SK-MEL-5 (cell line): ENCODE measurements around the gene ZNF462. TPM values are rescaled to one million over a fixed set of nuclear protein-coding genes. Genes with fewer than 3 reads are reported as not detected.

Experiments
- DNase-seq: peaks from one replicate; pipeline ENCODE4 v3.0.0-alpha.2; 2016; ENCODE audit warnings: low read depth, low spot score
- in situ Hi-C: cut with HindIII; loops from 2 replicates; pipeline ENCODE4 v1.10.0; 2016; ENCODE audit warnings: low sequenced_read_pairs, high pct_unique_total_duplicates, low pct_unique_long_range_greater_than_20kb
- total RNA-seq: library from RNA; depleted of rRNA; stranded (reverse); fragments of >200 nt; shearing (Covaris generic); gene quantifications from 2 replicates; pipeline ENCODE4 v1.2.3, GENCODE V29; 2014

The ZNF462 gene
- total RNA-seq, 1 experiment from 2014 or later: 7.3 TPM

- DNase-seq: no peak
- in situ Hi-C loops: no loop called here
These were observed 43.2 kb downstream of the ZNF462 start for GRCh38 chr9:106906129-106906528.

- no peak for DNase-seq
- in situ Hi-C loops: no loop called here
These were observed 49.0 kb downstream of the ZNF462 start for GRCh38 chr9:106911951-106912350.

- in situ Hi-C loops: no loop called here
- peak; percentile 84 for DNase-seq
These were observed 50.3 kb downstream of the ZNF462 start for GRCh38 chr9:106913276-106913675.

GRCh38 chr9:106915851-106916250 lies 52.9 kb downstream of the ZNF462 start:
- DNase-seq: no peak
- in situ Hi-C loops: no loop called here

- in situ Hi-C loops: no loop called here
- DNase-seq: peak; percentile 17
These were observed 53.7 kb downstream of the ZNF462 start for GRCh38 chr9:106916466-106917235.

GRCh38 chr9:106918825-106919509 lies 56.0 kb downstream of the ZNF462 start:
- no peak for DNase-seq
- in situ Hi-C loops: no loop called here

- in situ Hi-C loops: no loop called here
- peak; percentile 5 for DNase-seq
These were observed 57.1 kb downstream of the ZNF462 start for GRCh38 chr9:106920091-106920490.

- peak; percentile 91 for DNase-seq
- in situ Hi-C loops: no loop called here
These were observed 57.8 kb downstream of the ZNF462 start for GRCh38 chr9:106920701-106921283.

GRCh38 chr9:106921341-106921899 lies 58.5 kb downstream of the ZNF462 start:
- in situ Hi-C loops: no loop called here

GRCh38 chr9:106922026-106922425 lies 59.1 kb downstream of the ZNF462 start:
- no peak for DNase-seq
- in situ Hi-C loops: no loop called here

More at GRCh38 chr9:106921341-106921899, 58.5 kb downstream of the ZNF462 start:
- DNase-seq: peak; percentile 82

GRCh38 chr9:106925392-106925791 lies 62.4 kb downstream of the ZNF462 start:
- in situ Hi-C loops: no loop called here
- no peak for DNase-seq

- in situ Hi-C loops: no loop called here
- DNase-seq: no peak
These were observed 65.0 kb downstream of the ZNF462 start for GRCh38 chr9:106927916-106928315.

GRCh38 chr9:106928350-106928749 lies 65.4 kb downstream of the ZNF462 start:
- DNase-seq: no peak
- in situ Hi-C loops: no loop called here

- in situ Hi-C loops: no loop called here
- no peak for DNase-seq
These were observed 66.7 kb downstream of the ZNF462 start for GRCh38 chr9:106929471-106930177.

- in situ Hi-C loops: no loop called here
- no peak for DNase-seq
These were observed 67.5 kb downstream of the ZNF462 start for GRCh38 chr9:106930477-106930876.

GRCh38 chr9:106931466-106931865 lies 68.5 kb downstream of the ZNF462 start:
- DNase-seq: no peak
- in situ Hi-C loops: no loop called here

- in situ Hi-C loops: no loop called here
- no peak for DNase-seq
These were observed 69.2 kb downstream of the ZNF462 start for GRCh38 chr9:106932178-106932577.

- DNase-seq: no peak
- in situ Hi-C loops: no loop called here
These were observed 69.7 kb downstream of the ZNF462 start for GRCh38 chr9:106932675-106933074.
